Neutrophil (primary cell): Measurements from ENCODE around the gene KIAA1328.

Source experiments
- H3K27ac ChIP-seq: fragments of 200-600 bp; sonication (generic); 2 replicates; pipeline ENCODE4 v1.5.1; 2016; ENCODE audit warnings: mild to moderate bottlenecking, moderate library complexity
- H3K27me3 ChIP-seq: fragments of 200-600 bp; sonication (generic); 2 replicates; pipeline ENCODE4 v1.6.0; 2016; ENCODE audit warnings: mild to moderate bottlenecking
- H3K36me3 ChIP-seq: fragments of 200-600 bp; sonication (generic); 2 replicates; pipeline ENCODE4 v1.5.1; 2017
- H3K4me1 ChIP-seq, 2 experiments: fragments of 200-600 bp in 1 of 2; sonication (generic) in 1 of 2; 1 replicate in 1 of 2; 2 replicates in 1 of 2; pipeline versions ENCODE4 v1.5.1 to v1.6.1; 2013 to 2016; ENCODE audit warnings: low read depth in 1 of 2, low read length in 1 of 2, mild to moderate bottlenecking in 1 of 2, moderate library complexity in 1 of 2; ENCODE audit not compliant: control insufficient read depth in 1 of 2, insufficient read depth in 1 of 2
- H3K4me3 ChIP-seq, 2 experiments: fragments of 200-600 bp in 1 of 2; sonication (generic) in 1 of 2; 1 replicate in 1 of 2; 2 replicates in 1 of 2; pipeline ENCODE4 v1.5.1; 2013 to 2016; ENCODE audit warnings: low read depth in 1 of 2, low read length in 1 of 2, mild to moderate bottlenecking in 1 of 2, moderate library complexity in 1 of 2
- H3K9me3 ChIP-seq: fragments of 200-600 bp; sonication (generic); 2 replicates; pipeline ENCODE4 v1.5.1; 2016
- TF ChIP-seq, protein P1 (sequence below): fragments of 200-600 bp; sonication (generic); IDR thresholded peaks from 2 replicates; pipeline ENCODE4 v1.5.1; 2016; ENCODE audit warnings: antibody characterized with exemption

The KIAA1328 gene

DNA sequence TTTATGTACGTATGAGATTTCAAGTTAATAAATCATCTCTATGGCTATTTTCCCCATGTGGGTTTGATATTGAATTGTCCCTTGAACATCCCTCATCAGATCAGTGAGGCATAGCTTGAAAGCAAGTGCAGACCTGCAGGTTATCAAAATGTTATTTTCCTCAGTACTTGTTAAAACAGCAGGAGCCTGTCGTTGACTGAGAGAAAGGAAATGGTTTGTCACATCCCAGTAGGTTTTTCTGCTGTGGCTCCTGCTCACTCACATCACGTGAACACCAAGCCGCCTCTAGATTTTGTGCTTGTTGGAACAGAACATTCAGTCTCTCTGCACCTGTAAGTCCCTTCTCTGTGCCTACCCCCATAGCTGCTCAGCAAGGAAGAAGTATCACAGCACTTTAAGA, 396.4 kb downstream of the KIAA1328 start:
- no peak overlapping the region for H3K27ac ChIP-seq
- no peaks in the 10 kb centered on the region for H3K36me3 ChIP-seq
- TF ChIP-seq, protein P1, sequence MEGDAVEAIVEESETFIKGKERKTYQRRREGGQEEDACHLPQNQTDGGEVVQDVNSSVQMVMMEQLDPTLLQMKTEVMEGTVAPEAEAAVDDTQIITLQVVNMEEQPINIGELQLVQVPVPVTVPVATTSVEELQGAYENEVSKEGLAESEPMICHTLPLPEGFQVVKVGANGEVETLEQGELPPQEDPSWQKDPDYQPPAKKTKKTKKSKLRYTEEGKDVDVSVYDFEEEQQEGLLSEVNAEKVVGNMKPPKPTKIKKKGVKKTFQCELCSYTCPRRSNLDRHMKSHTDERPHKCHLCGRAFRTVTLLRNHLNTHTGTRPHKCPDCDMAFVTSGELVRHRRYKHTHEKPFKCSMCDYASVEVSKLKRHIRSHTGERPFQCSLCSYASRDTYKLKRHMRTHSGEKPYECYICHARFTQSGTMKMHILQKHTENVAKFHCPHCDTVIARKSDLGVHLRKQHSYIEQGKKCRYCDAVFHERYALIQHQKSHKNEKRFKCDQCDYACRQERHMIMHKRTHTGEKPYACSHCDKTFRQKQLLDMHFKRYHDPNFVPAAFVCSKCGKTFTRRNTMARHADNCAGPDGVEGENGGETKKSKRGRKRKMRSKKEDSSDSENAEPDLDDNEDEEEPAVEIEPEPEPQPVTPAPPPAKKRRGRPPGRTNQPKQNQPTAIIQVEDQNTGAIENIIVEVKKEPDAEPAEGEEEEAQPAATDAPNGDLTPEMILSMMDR = no peak
- H3K27me3 ChIP-seq = no peaks in the 10 kb centered on the region
- no peaks in the 10 kb centered on the region for H3K9me3 ChIP-seq
- no peaks in the 10 kb centered on the region for H3K4me1 ChIP-seq
- H3K4me3 ChIP-seq = no peak overlapping the region

DNA sequence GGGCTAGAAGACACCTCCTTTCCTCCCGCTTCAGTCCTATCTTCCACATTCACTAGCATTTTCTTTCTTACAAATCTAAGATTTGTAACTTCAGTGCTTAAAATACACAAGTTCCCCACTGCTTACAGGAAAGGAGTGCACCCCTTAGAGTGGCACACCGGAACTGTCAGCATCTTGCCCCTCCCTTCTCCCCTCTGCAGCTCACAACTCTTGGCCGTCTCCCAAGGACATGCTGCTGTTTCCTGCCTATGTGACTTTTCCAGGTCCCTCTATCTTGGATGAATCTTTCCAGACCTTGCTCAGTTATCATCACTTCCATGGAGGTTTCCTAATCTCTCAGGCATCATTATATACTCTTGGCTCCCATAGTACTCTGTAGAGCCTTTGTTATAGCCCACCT, 401.8 kb downstream of the KIAA1328 start:
- H3K36me3 ChIP-seq = no peaks in the 10 kb centered on the region
- H3K27ac ChIP-seq = no peak overlapping the region
- no peaks in the 10 kb centered on the region for H3K4me1 ChIP-seq
- no peaks in the 10 kb centered on the region for H3K9me3 ChIP-seq
- no peak overlapping the region for H3K4me3 ChIP-seq
- TF ChIP-seq, protein P1 = no peak
- H3K27me3 ChIP-seq = no peaks in the 10 kb centered on the region

DNA sequence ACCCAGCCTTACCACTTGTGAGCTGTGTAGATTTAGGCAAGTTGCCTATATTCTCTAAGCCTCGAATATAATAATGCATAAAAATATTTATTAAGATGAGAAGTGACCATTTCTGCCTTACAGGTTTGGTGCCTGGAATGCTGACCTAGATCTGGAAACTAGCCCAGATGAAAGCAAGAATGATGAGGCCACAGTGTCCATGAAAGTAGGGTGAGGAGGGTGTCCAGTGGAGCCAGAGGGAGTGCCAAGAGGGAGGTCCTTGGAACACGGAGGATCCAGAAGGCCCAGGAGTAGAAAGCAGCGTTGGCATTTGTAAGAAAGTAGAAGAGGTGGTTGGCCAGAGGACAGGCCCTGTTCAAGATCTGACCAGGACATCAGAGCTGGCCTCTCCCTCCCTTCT, 402.3 kb downstream of the KIAA1328 start:
- Histone ChIP-seq H3K9me3 (no peaks in the 10 kb centered on the region), H3K4me3 (no peak overlapping the region), H3K27me3 (no peaks in the 10 kb centered on the region), H3K36me3 (no peaks in the 10 kb centered on the region), H3K27ac (no peak overlapping the region), H3K4me1 (no peaks in the 10 kb centered on the region)
- TF ChIP-seq, protein P1 = no peak

DNA sequence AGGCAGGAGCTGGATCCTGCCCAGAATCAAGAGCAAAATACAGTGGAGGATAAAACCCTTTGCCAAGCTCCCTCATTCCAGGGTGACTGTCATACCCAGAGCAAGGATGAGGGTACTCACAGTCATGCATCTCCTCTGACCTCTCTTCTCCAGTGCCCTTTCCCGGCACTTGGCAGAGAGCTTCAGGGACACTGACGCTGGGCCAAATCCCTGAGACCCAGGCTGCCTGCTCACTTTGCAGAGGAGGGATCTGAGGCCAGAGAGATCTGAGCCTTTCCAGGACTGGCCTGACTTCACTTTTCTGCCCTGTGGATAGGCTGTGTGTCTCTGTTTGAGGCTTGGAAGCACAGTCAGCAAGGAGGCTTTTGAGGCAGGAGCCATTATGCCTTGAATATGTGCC, 406.7 kb downstream of the KIAA1328 start:
- TF ChIP-seq, protein P1 = no peak
- Histone ChIP-seq H3K36me3 (no peaks in the 10 kb centered on the region), H3K27me3 (no peaks in the 10 kb centered on the region), H3K4me3 (no peak overlapping the region), H3K4me1 (no peaks in the 10 kb centered on the region), H3K9me3 (no peaks in the 10 kb centered on the region), H3K27ac (no peak overlapping the region)

DNA sequence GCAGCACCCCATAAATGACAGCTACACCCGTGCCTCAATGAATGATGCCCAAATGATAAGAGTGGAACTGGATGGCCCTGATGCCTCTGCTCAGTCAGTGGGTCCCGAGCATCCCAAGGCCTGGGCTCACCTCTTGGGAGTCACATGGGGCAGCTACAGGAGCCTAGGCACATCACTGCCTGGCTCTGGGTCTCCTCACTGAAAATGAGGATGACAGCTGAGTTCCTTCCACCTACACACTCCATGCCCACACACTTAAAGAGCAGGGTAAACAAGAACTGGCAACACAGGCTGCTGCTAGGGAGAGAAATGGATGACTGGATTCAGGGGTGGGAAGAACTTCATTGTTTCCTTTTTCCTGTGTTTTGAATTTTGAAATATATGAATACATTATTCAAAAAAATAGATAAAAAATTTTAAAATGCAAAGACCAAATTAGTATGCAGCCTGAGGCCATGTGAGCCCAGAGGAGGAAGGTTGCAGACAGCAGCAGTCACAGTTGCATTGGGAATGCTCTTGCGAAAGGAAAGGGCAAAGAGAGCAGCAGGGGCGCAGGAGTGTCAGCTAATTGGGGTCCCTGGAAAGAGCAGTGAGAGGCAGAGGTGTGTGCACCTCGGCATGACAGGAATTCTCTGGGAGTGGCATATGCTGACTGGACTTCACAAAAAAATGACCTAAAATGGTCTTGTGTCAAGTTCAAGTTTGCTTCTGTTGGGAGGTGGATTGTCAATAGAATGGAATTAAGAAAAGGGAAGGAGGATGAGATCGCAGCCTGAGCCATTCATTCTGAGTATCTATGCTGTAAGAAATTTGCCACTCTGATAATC, 409.6 kb downstream of the KIAA1328 start:
- no peak overlapping the region for H3K27ac ChIP-seq
- no peaks in the 10 kb centered on the region for H3K36me3 ChIP-seq
- H3K9me3 ChIP-seq = no peaks in the 10 kb centered on the region
- H3K4me1 ChIP-seq = no peaks in the 10 kb centered on the region
- TF ChIP-seq, protein P1 = no peak
- peaks cover 27% of the 10 kb centered on the region for H3K27me3 ChIP-seq
- no peak overlapping the region for H3K4me3 ChIP-seq
